GM08714 (cell line): Measurements from ENCODE around the gene GLRX.

Source experiments
- H3K4me3 ChIP-seq: fragments of 200-500 bp; sonication (Bioruptor generic); 2 replicates; pipeline ENCODE4 v1.5.1; 2014; ENCODE audit warnings: mild to moderate bottlenecking, low read length, inconsistent platforms
- ZNF274 ChIP-seq: IDR thresholded peaks from 2 replicates; pipeline ENCODE4 v1.6.1; 2012; ENCODE audit warnings: mild to moderate bottlenecking, low read depth, low read length

Gene GLRX

GRCh38 chr5:95798048-95798447, 24.5 kb downstream of the GLRX start:
- TF ChIP-seq ZNF274, result no peak
- no peak overlapping the region for H3K4me3 ChIP-seq

DNA sequence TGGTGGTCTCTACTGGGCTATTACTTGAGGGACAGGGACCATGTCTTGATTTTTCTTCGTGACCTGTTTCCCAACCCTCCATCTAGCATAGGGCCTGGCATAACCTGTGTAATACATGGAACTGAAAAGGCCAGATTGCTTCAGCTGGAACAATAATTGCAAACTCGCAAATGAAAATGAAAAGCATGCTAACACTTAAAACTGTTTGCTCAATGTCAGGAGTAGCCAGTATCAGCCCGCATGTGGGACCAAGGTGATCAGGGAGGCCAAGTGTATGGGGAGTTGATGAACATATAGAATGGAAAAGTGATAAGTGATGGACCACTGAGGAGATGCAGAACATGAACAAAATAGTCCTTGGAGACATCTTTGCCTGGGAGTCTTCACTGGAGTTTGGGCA, 25.2 kb downstream of the GLRX start:
- no peak overlapping the region for H3K4me3 ChIP-seq
- TF ChIP-seq ZNF274, result no peak

DNA sequence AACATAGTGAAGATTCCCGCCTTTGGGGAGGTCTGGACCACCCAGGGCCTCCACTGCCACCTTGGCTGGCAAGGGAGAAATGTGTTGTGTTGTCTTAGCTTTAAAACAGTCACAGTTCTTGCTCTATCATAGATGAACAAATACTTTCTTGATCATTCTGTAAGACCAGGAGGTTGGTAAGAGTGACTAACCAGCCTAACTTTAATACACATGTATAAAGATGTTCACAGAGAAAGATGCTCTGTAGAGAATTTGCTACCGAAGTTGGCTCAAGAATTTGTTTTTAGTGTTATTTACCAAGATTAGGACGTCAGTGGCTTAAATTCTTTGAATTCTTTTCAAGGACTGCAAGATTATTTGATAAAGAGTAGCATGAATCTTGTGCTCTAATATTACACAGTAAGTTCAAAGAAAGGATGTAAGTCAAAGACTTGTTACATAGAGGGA, 28.4 kb downstream of the GLRX start:
- H3K4me3 ChIP-seq, result no peak overlapping the region
- no peak for TF ChIP-seq ZNF274

DNA sequence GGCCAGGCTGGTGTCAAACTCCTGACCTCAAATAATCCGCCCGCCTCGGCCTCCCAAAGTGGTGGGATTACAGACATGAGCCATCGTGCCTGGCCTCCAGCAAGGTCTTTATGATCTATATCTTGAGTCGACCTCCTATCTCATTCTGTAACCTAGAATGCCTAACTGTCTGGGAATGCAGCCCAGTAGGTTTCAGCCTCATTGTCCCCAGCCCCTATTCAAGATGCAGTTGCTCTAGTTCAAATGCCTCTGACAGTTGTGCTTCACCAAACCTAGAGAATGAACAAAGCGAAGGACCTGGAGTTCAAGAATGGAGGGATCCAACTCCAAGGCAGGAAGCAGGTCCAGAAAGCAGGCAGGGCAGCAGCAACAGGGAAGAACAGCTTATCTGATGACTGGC, 30.8 kb downstream of the GLRX start:
- TF ChIP-seq ZNF274, result no peak
- no peak overlapping the region for H3K4me3 ChIP-seq

- no peak for TF ChIP-seq ZNF274
- no peak overlapping the region for H3K4me3 ChIP-seq
These were observed 34.0 kb downstream of the GLRX start for GRCh38 chr5:95788493-95788892.

GRCh38 chr5:95786821-95787418, 35.6 kb downstream of the GLRX start:
- no peak for TF ChIP-seq ZNF274

GRCh38 chr5:95784514-95785302, 37.8 kb downstream of the GLRX start:
- H3K4me3 ChIP-seq, result no peak overlapping the region
- no peak for TF ChIP-seq ZNF274

More at GRCh38 chr5:95786821-95787418, 35.6 kb downstream of the GLRX start:
- no peak overlapping the region for H3K4me3 ChIP-seq

- no peak overlapping the region for H3K4me3 ChIP-seq
- TF ChIP-seq ZNF274, result no peak
These were observed 38.9 kb downstream of the GLRX start for GRCh38 chr5:95783661-95784060.

- TF ChIP-seq ZNF274, result no peak
- no peak overlapping the region for H3K4me3 ChIP-seq
These were observed 40.3 kb downstream of the GLRX start for GRCh38 chr5:95782181-95782580.

DNA sequence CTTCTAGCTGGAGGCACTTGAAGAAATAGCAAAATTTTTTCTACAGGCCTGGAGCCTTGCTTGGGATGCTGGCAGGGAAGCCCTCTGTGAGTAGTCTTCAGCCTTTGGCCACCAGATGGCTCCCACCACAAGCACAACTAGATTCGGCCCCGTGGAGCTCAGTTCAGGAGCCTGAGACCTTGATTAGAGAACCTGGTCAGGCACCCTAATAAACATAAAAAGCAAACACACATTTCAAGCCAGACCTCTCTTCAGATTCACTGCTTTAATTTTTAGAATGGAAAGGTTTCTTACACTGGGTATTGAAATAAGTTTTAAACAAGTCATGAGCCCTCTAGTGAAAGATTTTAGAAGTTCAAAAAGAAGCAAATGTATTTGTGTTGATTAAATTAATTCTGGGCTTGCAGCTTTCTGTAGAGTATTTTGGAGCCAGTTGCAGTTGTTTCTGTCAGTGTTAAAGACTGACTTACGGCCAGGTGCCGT, 41.4 kb downstream of the GLRX start:
- no peak for TF ChIP-seq ZNF274
- H3K4me3 ChIP-seq, result no peak overlapping the region

DNA sequence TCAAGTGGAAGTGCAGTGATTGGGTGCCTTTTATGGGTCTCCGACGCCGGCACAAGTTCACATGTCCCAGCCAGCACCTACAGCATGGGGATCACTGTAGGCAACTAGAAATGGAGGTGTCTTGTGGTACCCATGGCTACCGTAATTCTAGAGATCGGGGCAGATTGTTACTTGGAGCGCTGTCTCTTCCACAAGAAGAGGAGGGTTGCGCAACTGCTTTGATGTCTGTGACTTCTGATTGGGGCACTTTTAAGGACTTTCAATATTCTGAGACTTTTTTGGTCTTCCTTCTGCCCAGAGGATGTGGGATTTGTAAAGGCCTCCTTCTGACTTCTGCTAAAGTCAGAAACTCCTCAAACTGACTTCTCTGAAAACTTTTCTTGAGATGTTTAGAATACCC, 41.9 kb downstream of the GLRX start:
- H3K4me3 ChIP-seq, result no peak overlapping the region
- TF ChIP-seq ZNF274, result no peak

DNA sequence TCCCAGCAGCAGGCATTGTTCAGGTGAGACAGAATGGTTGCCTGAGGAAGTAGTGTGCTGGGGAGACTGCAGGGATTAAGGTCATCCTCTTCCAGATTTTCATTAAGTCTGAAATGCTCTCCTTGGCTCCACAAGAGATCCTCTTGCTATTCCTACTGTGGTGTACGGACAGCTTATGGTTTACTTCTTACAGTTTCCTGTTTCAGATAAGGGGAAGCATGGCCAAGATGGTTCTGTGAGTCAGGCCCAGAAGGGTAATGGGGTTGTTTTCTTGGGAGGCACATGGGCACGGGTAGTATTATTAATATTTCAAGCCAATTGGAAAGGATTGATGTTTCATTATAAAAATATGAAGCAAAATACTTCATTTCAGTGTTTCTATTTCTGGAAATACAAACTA, 42.9 kb downstream of the GLRX start:
- TF ChIP-seq ZNF274, result no peak
- H3K4me3 ChIP-seq, result no peak overlapping the region

DNA sequence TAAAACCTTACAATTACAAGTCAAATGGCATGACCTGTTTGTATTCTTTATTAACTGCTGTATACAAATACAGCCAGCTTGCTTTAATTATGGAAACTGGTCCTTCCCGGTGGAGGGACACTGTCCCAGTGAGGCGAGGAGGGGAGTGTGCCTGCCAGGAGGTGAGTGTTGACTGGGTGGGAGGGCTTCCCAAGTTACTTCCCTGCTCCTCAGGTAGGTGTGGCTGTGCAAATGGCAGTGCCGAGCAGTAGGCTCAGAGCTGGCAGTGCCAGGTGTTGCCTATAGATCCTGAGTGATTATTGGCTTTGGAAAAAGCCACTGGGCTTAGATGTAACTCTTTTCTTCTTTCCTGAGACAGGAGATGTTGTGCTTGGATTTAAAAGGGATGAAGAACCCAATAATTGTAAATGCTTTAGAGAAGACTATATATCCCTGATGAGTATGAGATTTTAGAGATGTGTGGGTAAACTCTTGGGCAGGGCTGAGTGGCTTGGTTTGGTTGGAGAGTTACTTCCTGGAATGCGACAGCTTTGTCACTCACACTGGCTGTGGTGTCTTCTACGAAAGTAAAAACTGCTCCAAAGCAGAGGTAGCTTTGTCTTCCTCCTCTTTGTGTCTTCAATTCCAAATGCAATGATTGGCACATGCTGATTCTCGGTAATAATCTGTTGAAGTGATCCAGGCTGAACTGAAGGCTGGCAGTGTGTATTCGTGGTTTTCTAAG, 43.7 kb downstream of the GLRX start:
- TF ChIP-seq ZNF274, result no peak

DNA sequence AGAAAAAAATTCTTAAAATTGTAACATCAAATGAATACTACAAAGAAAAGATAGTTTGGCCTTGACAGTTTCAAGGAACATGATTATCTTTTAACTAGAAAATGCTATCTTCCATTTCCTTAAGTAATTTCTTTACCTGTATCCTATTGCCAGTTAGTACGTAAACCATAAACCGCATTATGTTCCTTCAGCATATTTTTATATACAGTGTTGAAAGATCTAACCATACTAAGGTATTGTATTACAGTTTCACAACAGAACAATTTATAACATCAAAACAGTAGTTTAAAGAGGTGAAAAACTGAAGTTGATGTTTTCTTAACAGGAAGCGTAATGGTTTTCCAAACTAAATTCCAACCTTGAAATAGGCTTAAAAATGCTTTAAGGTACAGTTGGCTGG, 45.1 kb downstream of the GLRX start:
- H3K4me3 ChIP-seq, result no peak overlapping the region
- TF ChIP-seq ZNF274, result no peak

More for the DNA sequence above, 43.7 kb downstream of the GLRX start:
- no peak overlapping the region for H3K4me3 ChIP-seq

DNA sequence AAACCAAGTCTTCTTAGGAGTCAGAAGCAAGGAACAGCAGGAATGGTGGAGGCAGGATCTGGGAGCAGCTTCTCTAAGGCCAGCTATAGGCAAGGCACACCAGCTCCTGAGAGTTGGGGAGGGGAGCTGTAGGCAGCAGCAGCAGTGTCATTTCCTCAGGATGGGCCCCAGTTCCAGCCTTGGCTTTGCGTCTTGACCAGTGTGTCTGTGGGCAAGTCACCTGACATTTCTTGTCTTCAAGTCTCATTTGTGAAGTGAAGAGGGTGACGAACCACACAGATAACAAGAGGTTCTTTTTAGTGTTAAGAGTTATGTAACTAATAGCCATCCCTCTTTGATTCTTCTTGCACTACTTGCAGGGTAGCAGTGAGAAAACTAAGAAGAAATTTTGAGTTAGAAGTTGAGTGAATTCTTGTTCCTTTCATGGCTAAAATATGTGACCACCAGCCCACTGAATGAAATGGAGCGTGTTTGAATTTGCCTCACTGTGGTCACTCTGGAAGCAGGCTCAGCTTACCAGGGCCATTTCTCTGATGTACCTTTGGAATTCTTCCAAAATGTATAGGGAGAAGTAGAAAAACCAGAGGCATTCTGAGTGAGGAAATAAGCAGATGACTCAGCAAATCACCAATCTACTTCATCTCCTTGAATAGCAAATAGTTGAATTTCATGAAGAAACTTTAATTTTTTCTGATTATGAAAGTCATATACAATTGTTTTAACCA, 49.0 kb downstream of the GLRX start:
- TF ChIP-seq ZNF274, result no peak
- H3K4me3 ChIP-seq, result no peak overlapping the region
